GM21528 (cell line): ENCODE measurements around the gene NLRC5.
"Not testable (repeated sequence)": the region's sequence is repeated elsewhere in the genome, so short reads cannot be mapped to it uniquely, and the experiment has no call there.

Source experiments
- ATAC-seq: cut with Tn5 transposase; IDR thresholded peaks from one replicate; pipeline ENCODE4 v1.9.1; 2021; ENCODE audit warnings: mild to moderate bottlenecking, moderate library complexity; ENCODE audit not compliant: unreplicated experiment, low FRiP score

NLRC5 gene

GRCh38 chr16:57093666-57094564 lies 104.6 kb downstream of the NLRC5 start:
- ATAC-seq = no peak

- no peak for ATAC-seq
These were observed 105.6 kb downstream of the NLRC5 start for GRCh38 chr16:57094911-57095310.

GRCh38 chr16:57096192-57096591 lies 106.8 kb downstream of the NLRC5 start:
- ATAC-seq = no peak

GRCh38 chr16:57096793-57097192 lies 107.4 kb downstream of the NLRC5 start:
- no peak for ATAC-seq

GRCh38 chr16:57098188-57098841 lies 109.0 kb downstream of the NLRC5 start:
- no peak for ATAC-seq

- ATAC-seq = not testable (repeated sequence)
These were observed 110.6 kb downstream of the NLRC5 start for GRCh38 chr16:57099965-57100364.

- no peak for ATAC-seq
These were observed 111.1 kb downstream of the NLRC5 start for GRCh38 chr16:57100445-57100844.

GRCh38 chr16:57102888-57103851 lies 113.8 kb downstream of the NLRC5 start:
- ATAC-seq = no peak

GRCh38 chr16:57104706-57105105 lies 115.3 kb downstream of the NLRC5 start:
- ATAC-seq = no peak

GRCh38 chr16:57105184-57105583 lies 115.8 kb downstream of the NLRC5 start:
- no peak for ATAC-seq

GRCh38 chr16:57106767-57107166 lies 117.4 kb downstream of the NLRC5 start:
- ATAC-seq = no peak

GRCh38 chr16:57107321-57107922 lies 118.1 kb downstream of the NLRC5 start:
- ATAC-seq = no peak

- ATAC-seq = no peak
These were observed 119.1 kb downstream of the NLRC5 start for GRCh38 chr16:57108432-57108831.

- ATAC-seq = not testable (repeated sequence)
These were observed 120.1 kb downstream of the NLRC5 start for GRCh38 chr16:57109259-57110105.

GRCh38 chr16:57110937-57111336 lies 121.6 kb downstream of the NLRC5 start:
- ATAC-seq = no peak

- ATAC-seq = no peak
These were observed 122.1 kb downstream of the NLRC5 start for GRCh38 chr16:57111420-57111819.

GRCh38 chr16:57112403-57113041 lies 123.2 kb downstream of the NLRC5 start:
- ATAC-seq = no peak

- ATAC-seq = no peak
These were observed 123.7 kb downstream of the NLRC5 start for GRCh38 chr16:57113042-57113453.

- no peak for ATAC-seq
These were observed 124.3 kb downstream of the NLRC5 start for GRCh38 chr16:57113664-57114063.
